Stimulated activated CD8-positive, alpha-beta memory T cell treated with anti-CD3 and anti-CD28 coated beads, Interleukin-4, amount 100 ng/mL, for 1 hour (primary cell): ENCODE data around the gene PCSK6.

Source experiments
- DNase-seq, 2 donors: peaks; one replicate each; pipeline ENCODE4 v3.0.0-alpha.2; 2020; ENCODE audit warnings: low read depth in 2 of 2, low spot score in 1 of 2

PCSK6 gene

GRCh38 chr15:101329867-101330380 lies 159.6 kb downstream of the PCSK6 start:
- DNase-seq: no peak

GRCh38 chr15:101329309-101329863 lies 160.1 kb downstream of the PCSK6 start:
- no peak for DNase-seq

- DNase-seq: no peak
Observed at GRCh38 chr15:101328001-101328400, 161.5 kb downstream of the PCSK6 start.

- DNase-seq: no peak
Observed at GRCh38 chr15:101327147-101327740, 162.3 kb downstream of the PCSK6 start.

- no peak for DNase-seq
Observed at GRCh38 chr15:101326462-101327146, 162.9 kb downstream of the PCSK6 start.

GRCh38 chr15:101326026-101326315 lies 163.5 kb downstream of the PCSK6 start:
- DNase-seq: no peak

GRCh38 chr15:101325263-101326025 lies 164.1 kb downstream of the PCSK6 start:
- DNase-seq: no peak

GRCh38 chr15:101324524-101325177 lies 164.9 kb downstream of the PCSK6 start:
- DNase-seq: no peak

GRCh38 chr15:101323793-101324523 lies 165.5 kb downstream of the PCSK6 start:
- no peak for DNase-seq

GRCh38 chr15:101322854-101323477 lies 166.5 kb downstream of the PCSK6 start:
- no peak for DNase-seq

- DNase-seq: no peak
Observed at GRCh38 chr15:101322016-101322695, 167.4 kb downstream of the PCSK6 start.

- DNase-seq: peak in 1 of 2 donors; percentile 33
Observed at GRCh38 chr15:101320501-101321052, 168.9 kb downstream of the PCSK6 start.

GRCh38 chr15:101318839-101319238 lies 170.7 kb downstream of the PCSK6 start:
- no peak for DNase-seq

- DNase-seq: no peak
Observed at GRCh38 chr15:101318147-101318819, 171.2 kb downstream of the PCSK6 start.

- no peak for DNase-seq
Observed at GRCh38 chr15:101317336-101317872, 172.1 kb downstream of the PCSK6 start.

GRCh38 chr15:101316529-101316928 lies 173.0 kb downstream of the PCSK6 start:
- no peak for DNase-seq

- DNase-seq: no peak
Observed at GRCh38 chr15:101315736-101316135, 173.8 kb downstream of the PCSK6 start.

- DNase-seq: no peak
Observed at GRCh38 chr15:101314336-101315125, 175.0 kb downstream of the PCSK6 start.
